DND-41 (cell line): ENCODE measurements around the gene KCNJ16.

Experiments
- EZH2 ChIP-seq: IDR thresholded peaks from 3 replicates; pipeline ENCODE4 v1.6.1; 2012; ENCODE audit warnings: borderline replicate concordance, low read depth, mild to moderate bottlenecking, moderate library complexity, low read length, inconsistent platforms; ENCODE audit not compliant: severe bottlenecking
- TF ChIP-seq, protein P1 (sequence below): IDR thresholded peaks from 2 replicates; pipeline ENCODE4 v1.5.1; 2012; ENCODE audit warnings: borderline replicate concordance, low read length, moderate library complexity, mild to moderate bottlenecking; ENCODE audit not compliant: poor library complexity, severe bottlenecking; ENCODE audit errors: extremely low read depth

DNA sequence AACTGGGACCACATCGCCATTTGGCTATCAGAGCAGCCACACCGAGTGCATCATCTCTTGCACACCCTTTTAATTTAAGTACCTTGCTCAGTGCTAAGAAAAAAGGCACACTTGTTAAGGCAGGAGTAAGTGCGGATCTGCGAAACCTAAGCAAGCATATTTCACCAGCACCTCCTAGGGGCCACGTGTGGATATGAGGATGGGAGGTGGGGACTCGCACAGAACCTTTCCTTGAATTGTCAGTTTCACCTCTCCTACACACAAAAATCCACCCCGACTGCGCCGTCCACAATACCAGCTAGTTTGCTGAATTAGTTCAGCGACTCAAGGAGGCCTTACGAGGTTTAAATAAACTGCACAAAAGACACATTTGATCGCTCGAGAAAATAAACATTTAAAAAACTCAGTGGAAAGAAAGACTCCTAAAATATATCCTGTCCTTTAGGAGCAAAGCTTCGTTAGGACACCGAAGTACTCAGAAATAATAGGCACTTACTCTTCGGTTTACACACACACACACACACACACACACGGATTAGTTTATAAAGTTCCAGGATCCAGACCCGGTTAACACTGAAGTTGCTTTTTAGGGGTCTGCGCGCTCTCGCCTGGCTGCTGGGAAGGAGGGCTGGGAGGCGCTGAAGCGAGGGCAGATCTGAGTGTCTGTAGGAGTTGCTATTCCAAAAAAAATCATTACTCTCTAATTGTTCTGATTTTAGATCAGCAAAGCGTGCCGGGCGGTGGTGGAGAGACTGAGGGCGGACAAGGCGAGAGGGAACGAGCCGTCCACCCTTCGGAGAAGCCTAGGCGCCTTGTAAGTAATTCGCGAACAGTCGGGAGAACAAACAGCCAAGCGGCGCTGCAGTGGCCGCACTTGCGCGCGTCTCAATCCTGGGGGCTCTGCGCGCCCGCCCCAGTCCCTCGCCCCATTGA lies 93.3 kb downstream of the KCNJ16 start:
- TF ChIP-seq, protein P1, sequence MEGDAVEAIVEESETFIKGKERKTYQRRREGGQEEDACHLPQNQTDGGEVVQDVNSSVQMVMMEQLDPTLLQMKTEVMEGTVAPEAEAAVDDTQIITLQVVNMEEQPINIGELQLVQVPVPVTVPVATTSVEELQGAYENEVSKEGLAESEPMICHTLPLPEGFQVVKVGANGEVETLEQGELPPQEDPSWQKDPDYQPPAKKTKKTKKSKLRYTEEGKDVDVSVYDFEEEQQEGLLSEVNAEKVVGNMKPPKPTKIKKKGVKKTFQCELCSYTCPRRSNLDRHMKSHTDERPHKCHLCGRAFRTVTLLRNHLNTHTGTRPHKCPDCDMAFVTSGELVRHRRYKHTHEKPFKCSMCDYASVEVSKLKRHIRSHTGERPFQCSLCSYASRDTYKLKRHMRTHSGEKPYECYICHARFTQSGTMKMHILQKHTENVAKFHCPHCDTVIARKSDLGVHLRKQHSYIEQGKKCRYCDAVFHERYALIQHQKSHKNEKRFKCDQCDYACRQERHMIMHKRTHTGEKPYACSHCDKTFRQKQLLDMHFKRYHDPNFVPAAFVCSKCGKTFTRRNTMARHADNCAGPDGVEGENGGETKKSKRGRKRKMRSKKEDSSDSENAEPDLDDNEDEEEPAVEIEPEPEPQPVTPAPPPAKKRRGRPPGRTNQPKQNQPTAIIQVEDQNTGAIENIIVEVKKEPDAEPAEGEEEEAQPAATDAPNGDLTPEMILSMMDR: peak; percentile 35
- TF ChIP-seq EZH2: no peak
